GM18907 (cell line): ENCODE measurements around the gene INTS11.
A peak's percentile ranks its signal among the peaks of the same experiment; 100 is the strongest.

Source experiments
- ATAC-seq: cut with Tn5 transposase; IDR thresholded peaks from one replicate; pipeline ENCODE4 v1.9.1; 2021; ENCODE audit warnings: mild to moderate bottlenecking, moderate library complexity; ENCODE audit not compliant: unreplicated experiment

INTS11 gene

DNA sequence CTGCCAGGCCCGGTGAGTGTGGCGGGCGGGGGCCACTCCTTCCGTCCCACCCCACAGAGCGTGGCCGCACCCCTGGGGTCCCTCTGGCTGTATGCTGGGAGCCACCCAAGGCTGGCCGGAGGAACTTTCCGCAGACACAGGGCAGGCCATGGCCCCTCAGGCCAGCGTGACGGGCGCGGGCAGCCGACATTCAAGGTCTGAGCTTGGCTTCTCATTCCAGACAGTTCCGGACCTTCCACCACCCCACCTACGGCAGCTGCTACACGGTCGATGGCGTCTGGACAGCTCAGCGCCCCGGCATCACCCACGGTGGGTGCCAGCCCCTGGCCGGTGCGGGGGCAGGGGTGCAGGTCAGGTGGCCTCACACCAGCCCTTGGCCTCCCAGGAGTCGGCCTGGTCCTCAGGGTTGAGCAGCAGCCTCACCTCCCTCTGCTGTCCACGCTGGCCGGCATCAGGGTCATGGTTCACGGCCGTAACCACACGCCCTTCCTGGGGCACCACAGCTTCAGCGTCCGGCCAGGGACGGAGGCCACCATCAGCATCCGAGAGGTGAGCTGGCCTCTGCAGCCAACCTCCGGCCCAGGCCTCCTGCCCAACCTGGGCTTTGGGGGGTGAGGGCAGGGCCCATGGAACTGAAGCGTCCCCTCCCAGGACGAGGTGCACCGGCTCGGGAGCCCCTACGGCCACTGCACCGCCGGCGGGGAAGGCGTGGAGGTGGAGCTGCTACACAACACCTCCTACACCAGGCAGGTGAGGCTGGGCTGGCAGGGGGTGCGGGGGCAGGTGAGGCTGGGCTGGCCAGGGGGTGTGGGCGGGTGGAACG lies 37.0 kb downstream of the INTS11 start:
- no peak for ATAC-seq

DNA sequence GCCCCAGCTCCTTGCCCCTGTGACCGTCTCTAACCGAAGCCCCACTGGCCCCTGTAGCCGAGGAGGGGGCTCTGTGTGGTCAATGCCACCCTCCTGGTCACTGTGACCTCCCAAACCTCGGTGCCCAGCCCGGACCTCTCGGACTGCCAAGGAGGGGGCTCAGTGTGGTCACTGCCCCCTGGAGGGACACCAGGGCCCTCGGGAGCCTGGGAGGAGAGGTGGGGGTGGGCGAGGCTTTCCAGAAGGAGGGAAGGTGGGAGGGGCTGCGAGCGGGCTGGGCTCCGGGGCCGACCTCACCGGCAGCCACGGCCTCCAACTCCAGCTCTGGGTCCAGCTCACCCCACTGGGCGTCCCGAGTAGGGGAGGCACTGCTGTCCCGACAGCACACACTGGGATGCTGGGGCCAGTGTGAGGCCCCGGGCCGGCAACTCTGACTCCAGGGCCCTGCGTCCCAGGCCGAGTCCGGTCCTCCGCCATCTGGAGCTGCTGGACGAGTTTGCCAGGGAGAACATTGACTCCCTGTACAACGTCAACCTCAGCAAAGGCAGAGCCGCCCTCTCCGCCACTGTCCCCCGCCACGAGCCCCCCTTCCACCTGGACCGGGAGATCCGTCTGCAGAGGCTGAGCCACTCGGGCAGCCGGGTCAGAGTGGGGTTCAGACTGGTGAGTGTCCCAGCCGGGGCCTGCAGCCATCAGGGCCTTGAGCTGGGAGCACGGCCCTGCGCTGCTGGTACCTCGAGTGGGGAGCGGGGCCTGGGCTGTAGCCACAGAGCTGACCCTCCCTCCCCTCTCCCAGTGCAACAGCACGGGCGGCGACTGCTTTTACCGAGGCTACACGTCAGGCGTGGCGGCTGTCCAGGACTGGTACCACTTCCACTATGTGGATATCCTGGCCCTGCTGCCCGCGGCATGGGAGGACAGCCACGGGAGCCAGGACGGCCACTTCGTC lies 37.9 kb downstream of the INTS11 start:
- ATAC-seq: no peak

DNA sequence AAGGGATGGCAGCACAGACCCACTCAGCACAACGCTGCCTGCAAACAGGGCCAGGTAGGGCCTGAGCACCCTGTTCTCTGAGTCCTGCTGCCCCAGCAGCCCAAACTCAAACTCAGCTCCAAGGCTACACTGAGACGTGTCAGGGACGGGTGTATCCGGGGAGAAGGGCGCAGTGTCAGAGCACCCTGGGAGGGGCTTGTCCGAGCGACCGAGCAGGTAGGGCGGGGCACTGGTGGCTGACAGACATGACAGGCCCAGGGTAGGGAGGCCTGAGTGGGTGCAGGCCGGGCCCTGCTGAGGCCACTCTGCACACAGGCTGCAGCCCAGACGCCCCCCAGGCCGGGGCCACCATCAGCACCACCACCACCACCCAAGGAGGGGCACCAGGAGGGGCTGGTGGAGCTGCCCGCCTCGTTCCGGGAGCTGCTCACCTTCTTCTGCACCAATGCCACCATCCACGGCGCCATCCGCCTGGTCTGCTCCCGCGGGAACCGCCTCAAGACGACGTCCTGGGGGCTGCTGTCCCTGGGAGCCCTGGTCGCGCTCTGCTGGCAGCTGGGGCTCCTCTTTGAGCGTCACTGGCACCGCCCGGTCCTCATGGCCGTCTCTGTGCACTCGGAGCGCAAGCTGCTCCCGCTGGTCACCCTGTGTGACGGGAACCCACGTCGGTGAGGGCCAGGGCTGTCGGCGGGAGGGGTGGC lies 38.7 kb downstream of the INTS11 start:
- ATAC-seq: no peak

DNA sequence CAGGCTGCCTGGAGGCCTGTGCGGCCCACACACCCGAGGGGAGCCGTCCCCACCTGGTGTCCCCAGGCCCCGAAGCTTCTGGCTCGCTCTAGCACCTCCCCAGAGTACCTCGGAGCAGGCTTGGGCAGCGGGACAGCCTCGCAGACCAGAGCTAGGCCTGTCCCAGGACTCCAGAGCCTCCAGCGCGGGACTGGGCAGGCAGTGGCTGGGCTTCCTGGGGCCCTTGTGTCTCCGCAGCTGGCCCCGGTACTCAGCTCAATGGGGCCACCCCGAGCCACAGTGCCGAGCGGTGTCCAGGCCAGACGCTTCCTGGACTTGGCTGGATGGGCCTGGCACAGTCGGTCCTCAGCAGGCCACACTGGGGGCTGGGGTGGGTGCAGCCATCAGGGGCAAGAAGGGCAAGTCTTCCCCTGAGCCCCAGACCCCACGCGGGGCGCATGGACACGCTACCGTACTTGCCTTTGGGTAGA lies 39.3 kb downstream of the INTS11 start:
- ATAC-seq: no peak

DNA sequence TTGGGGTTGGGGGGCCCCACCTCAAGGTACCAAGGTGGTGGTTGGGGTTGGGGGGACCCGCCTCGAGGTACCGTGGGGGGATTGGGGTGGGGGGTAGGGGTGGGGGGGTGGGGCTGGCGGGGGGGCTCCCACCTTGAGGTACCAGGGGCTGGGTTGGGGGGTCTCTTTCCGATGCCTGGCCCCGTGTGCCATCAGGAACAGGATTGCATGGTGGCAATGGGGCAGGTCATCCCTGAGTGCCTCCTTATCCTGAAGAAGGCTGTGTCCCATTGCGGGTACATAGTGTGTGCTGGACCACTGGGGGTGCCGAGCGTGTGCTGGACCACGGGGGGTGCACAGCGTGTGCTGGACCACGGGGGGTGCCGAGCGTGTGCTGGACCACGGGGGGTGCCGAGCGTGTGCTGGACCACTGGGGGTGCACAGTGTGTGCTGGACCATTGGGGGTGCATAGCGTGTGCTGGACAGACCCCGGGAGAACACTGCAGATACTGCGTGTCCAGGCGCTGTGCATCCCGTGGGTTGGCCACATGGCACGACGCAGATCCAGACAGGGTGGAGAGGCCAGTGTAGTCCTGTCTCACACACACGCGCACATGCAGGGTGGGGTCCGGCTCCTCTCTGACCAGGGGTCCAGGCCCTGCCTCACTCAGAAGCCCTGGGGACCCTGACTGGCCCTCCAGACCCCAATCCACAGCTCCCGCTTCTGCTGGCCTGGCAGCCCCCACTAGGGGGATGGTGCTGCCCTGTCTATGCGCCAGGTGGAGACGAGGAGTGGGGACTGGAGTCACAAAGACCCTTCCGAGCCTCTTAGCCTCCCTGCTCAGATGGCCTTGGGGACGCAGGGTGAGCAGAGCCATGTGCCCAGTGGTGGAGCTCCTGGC lies 40.0 kb downstream of the INTS11 start:
- no peak for ATAC-seq

DNA sequence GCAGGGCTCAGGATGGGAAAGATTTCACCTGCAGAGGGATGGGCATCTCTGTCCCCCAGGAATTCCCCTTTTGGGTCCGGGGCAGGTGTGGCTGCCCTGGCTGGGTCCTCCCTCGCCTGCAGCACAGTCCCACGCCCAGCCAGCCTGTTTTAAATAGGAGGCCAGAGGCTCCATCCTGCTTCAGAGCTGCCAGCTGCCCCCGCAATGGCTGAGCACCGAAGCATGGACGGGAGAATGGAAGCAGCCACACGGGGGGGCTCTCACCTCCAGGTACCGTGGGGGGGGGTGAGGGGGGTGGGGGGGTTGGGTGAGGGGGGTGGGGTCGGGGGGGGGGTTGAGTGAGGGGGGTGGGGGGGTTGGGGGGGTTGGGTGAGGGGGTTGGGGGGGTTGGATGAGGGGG lies 40.6 kb downstream of the INTS11 start:
- ATAC-seq: no peak

DNA sequence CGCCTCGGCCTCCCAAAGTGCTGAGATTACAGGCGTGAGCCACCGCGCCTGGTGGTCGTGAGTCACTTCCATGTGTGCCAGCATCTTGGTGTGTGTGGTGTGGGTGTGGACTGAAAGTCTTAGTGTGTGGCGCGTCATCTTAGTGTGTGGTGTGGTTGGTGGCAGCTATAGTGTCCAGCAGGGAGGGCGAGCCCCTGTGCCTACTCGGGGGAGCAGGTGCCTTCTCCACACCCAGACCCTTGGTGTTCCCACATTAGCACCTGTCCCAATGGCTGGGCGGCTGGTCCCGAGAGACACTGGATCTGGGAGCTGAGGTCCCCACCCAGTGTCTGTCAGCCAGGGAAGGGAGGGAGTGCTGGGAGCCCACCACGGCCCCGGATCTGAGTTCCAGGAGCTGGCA lies 41.5 kb downstream of the INTS11 start:
- no peak for ATAC-seq

DNA sequence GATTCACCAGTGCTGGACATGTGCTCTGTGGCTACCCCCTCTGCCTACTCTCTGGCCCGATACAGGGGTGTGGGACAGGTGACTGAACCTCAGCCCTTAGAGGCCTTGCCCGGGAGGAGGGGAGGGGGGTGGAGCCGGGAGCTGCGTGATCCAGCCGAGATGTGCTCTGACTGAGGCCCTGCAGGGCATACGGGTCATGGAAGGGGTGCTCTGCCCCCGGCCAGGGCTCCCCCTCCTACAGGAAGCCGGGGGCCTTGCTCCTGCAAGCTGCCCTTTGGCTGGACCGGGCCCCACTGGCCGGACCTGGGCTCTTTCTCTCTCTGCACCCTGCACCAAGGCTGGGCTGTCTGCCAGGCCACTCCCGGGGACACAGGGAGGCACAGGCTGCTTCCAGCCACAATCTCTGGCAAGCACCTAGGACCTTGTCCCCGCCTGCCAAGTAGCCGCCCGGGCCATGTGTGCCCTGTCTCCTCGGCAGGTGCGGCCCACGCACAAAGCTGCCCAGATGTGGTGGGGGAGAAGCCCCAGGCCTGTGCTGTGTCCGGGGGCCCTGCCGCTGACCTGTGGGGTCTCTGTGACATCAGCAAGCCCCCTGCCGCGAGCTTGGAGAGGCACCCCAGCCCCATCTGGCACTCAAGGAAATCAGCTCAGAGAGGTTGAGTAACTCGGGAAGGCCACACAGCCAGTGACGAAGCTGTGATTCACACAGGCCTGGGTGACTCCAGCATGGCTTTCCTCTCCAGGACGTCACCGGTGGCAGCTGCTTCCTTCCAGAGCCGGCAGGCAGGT lies 42.7 kb downstream of the INTS11 start:
- ATAC-seq: no peak

DNA sequence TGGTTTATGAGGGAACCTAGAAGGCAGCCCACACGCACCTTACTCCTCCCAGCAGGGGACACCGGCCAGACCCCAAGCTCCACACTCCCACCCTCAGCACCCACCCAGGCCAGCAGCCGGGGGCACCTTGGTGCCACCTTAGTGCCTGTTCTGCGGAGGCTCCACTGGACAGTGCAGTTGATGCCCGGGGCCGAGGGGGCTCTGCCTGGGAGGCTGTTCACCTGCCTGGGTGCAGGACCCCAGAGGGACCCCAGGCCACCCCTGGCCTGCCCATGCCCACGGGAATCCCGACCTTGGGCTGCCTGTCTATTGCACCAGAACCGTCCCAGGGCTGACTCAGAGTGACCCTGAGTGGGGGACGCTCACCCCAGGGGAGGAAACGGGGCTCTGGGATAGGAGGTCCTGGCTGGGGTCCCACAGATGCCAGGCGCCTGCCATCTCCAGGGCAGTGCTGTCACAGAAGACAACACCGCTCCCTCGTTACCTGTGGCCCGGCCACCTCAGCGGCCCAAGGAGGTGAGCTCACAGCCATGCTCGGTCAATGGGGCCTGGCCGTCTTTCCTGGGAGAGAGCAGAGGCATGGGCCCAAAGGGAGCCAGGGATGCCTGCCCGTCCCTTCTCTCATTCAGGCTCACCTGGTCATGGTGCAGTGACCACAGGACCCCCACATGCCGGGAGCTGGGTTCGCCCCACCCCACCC lies 43.5 kb downstream of the INTS11 start:
- ATAC-seq: no peak

DNA sequence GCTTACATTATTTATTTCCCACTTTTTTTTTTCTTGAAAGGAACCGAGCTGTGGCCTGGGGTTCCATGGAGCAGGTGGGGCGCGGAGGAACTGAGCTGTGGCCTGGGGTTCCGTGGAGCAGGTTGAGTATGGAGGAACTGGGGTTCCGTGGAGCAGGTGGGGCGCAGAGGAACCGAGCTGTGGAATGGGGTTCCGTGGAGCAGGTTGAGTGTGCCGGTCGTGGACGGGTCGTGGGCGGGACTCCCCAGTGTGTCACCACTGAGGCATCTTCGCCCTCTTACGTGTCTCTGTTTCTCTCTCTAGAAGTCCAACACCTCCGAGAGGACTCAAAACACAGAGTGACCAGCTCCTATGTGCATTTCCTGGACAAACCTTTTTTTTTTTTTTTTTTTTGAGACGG lies 45.4 kb downstream of the INTS11 start:
- ATAC-seq: no peak

DNA sequence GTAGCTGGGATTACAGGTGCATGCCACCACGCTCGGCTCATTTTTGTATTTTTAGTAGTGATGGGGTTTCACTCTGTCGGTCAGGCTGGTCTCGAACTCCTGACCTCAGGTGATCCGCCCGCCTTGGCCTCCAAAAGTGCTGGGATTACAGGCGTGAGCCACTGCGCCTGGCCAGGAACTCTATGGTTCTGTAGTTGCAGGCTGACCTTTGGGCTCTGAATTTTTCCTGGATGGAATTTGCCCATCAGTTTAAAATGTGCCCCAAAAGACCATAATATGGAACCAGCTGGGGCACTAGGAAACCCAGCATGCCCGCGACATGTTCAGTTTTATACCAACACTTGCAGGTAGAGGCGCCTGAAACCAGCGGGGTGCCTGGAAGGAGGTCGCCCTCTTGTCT lies 45.8 kb downstream of the INTS11 start:
- no peak for ATAC-seq

DNA sequence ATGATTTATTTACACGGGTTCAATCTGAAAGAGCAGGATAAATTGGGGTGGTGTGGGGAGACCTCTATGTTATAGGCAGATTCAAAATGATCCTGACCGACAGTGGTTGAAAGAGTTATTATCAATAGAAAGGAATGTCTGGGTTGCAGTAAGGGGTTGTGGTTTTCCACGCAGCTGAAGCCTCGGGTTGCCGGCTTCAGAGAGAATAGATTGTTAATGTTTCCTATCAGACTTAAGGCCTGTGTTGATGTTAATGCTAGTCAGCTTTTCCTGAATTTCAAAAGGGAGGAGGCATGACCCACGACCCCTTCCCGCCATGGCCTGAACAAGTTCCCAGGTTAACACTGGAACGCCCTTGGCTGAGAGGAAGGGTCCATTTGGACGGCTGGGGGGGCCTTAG lies 48.6 kb downstream of the INTS11 start:
- ATAC-seq: no peak

DNA sequence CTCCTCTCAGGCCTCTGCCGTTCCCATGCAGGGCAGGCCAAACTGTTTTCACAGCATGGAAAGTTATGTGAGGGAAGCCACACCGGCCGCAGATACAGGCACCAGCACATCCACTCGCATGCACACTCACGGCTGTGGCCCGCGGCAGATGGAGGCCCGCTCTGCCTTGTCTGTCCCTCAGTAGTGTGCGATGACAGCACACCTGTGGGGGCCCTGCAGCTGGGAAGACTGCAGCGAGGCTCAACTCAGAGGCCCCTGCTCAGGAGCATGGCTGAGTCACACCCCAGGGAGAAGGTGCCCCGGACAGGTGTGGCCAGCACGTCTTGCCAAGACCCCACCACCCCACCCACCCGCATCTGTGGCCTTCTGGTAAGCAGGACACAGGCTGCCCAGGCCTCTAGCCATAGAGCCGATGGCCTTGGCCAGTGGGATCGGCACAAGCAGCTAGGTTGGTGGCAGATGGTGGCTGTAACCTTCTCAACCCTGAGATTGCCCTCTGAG lies 49.5 kb downstream of the INTS11 start:
- ATAC-seq: no peak

DNA sequence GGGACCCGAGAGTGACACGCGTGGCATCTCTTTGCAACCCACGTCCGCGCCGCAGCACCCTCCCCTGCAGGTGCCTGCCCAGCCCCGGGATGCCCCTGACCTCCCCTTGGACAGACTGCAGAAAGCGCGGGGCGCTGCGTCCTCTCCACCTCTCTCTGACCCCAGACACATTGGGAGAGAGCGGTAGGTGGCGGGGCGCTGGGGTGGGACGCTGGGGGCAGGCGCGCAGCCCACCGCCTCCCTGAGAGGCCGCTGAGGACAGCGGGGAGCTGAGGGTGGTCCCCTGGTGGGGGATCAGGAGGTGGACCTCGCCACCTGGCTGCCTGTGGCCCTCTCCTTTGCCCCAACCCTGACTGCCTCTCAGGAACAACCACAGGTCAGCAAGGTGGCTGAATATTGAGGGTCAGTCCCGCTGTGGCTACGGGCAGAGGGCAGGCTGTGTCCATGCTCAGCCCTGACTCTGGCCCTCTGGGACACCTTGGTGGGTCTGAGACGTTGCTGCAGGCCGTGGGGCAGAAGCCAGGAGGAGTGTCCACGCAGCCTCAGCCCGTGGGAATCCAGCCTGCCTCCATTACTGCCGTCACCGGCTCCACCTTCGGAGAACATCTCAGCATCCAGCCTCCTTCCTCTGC lies 50.0 kb downstream of the INTS11 start:
- peak; percentile 28 for ATAC-seq

DNA sequence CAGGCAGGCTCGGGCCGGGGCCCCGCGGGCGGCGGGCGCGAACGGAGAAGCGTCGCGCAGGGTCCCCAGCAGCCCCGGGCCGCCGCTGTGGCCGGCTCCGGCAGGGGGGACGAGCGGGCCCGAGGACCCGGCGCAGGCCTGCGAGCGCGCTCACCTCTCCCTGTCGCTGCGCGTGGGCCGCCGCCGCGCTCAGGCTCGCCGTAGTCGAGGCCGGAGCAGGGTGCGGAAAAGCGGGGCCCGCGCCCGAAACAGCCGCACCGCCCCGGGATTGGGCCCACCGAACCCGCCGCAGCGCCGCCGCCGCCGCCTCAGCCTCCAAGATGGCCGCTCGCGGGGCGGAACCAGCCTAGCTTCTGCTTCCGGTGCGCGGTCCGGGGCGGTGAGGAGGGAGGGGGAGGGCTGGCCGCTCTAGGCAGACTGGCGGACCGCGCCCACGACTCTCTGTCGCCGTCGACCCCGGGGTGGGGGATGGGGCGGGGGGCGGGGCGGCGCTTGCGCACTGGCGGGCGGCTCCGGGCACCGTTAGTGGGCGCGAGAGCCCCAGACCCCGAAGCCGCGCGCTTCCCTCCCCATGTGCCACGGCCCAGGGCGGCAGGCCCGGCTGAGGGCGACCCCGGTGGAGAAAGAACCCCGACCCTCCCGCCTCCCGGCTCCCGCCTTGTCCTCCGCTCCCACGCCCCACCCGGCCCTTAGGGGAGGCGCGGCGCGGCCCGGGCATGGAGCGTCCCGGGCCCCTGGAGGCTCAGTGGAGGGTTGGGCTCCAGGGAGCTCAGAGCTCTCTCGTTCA lies 50.8 kb downstream of the INTS11 start, which contains the start of gene UBE2J2:
Gene UBE2J2, minus strand, starts transcription at position 343 of the 787 bp plus-strand sequence. CDS start 5,862 bp downstream, outside the sequence.
- ATAC-seq: peak; percentile 77

DNA sequence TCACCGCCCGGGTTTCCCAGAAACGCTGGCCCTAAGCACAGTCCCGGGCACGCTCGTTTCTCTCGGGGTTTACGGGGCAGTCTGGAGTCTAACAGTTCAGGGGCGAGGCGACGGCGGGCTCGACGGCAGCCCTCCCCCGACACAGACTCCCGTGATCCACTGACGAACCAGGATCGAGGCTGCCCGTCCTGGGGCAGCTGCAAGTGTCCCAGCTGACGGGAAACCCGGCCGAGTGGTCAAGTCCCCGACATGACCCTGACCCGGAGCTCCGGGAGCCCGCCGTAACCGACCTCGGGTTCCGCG lies 51.3 kb downstream of the INTS11 start:
- ATAC-seq: peak; percentile 22
